Posterior cingulate gyrus (tissue), 11 donors: Measurements from ENCODE around the gene FGD5.
"Not testable (repeated sequence)": the region's sequence is repeated elsewhere in the genome, so short reads cannot be mapped to it uniquely, and the experiment has no call there.

Source experiments
- DNase-seq, 10 donors: peaks; one replicate each; pipeline versions ENCODE4 v3.0.0 to v3.0.0-alpha.2; 2020 to 2021; ENCODE audit warnings: mixed read lengths in 3 of 10
- intact Hi-C: fragments of 100-400 bp; cut with DNase I; formaldehyde crosslinking; loops from one replicate; pipeline ENCODE4 v1.15.1; 2023

Gene FGD5

GRCh38 chr3:14891135-14892132 lies 72.7 kb downstream of the FGD5 start:
- intact Hi-C loops, result no loop called here
- DNase-seq, result peak in 1 of 10 donors; percentile 68

DNA sequence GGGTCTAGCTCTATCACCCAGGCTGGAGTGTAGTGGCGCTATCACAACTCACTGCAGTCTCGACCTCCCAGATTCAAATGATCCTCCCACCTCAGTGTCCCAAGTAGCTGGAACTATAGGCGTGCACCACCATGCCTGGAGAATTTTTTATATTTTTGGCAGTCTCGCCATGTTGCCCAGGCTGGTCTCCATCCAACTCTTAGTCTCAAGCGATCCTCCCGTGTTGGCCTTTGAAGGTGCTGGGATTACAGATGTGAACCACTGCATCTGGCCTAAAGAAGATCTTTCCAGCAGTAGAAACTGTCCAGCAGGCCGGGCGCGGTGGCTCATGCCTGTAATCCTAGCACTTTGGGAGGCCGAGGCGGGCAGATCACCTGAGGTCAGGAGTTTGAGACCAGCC lies 73.5 kb downstream of the FGD5 start:
- intact Hi-C loops, result no loop called here
- DNase-seq, result peak in 1 of 10 donors; percentile 61

DNA sequence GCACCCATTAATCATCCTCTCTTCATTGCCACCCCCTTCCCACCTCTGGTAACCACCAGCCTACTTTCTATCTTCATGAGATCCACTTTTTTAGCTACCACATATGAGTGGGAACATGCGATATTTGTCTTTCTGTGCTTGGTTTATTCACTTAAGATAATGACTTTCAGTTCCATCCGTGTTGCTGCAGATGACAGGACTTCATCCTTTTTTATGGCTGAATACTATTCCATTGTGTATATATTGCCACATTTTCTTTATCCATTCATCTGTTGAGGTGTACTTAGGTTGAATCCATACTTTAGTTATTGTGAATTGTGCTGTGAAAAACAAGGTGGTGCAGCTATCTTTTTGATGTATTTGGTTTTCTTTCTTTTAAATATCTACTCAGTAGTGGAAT lies 75.3 kb downstream of the FGD5 start:
- intact Hi-C loops, result no loop called here
- no peak for DNase-seq

- intact Hi-C loops, result no loop called here
- peak in 1 of 10 donors; percentile 56 for DNase-seq
Observed at GRCh38 chr3:14897266-14897665, 78.5 kb downstream of the FGD5 start.

- intact Hi-C loops, result no loop called here
- DNase-seq, result peak in 1 of 10 donors; percentile 60
Observed at GRCh38 chr3:14898929-14899328, 80.2 kb downstream of the FGD5 start.

GRCh38 chr3:14899993-14900618 lies 81.3 kb downstream of the FGD5 start:
- DNase-seq, result peak in 1 of 10 donors; percentile 70
- intact Hi-C loops, result no loop called here

- peak in 1 of 10 donors; percentile 62 for DNase-seq
- intact Hi-C loops, result no loop called here
Observed at GRCh38 chr3:14900881-14901873, 82.4 kb downstream of the FGD5 start.

DNA sequence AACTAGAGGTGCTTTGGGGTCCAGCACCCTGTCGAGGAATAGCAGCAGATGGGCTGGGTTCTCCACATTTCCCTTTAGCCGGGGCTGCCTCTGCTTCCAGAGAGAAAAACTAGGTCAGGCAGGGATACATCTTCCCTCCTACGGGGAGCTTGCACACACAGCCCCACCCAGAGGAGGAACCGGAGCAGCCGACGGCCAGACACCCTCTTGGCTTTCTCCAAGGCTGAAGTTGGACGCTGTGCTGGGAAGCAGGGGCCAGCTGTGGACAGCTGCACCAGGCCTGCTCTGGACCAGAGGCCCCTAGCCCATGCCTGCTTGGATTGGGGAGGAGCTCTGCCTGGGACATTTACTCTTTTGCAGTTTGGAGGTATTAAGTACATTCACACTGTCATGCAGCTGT lies 84.0 kb downstream of the FGD5 start:
- intact Hi-C loops, result no loop called here
- DNase-seq, result peak in 4 of 10 donors; percentile 8 to 87 (median 23)

DNA sequence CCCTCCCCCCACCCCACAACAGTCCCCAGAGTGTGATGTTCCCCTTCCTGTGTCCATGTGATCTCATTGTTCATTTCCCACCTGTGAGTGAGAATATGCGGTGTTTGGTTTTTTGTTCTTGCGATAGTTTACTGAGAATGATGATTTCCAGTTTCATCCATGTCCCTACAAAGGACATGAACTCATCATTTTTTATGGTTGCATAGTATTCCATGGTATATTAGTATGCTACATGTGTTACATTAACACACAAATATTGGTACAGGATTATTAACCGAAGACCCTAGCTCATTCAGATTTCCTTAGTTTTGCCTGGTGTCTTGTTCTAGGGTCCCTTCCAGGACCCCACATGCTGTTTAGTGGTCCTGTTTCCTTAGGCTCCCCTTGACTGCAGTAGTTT lies 84.7 kb downstream of the FGD5 start:
- intact Hi-C loops, DNase-seq: not testable (repeated sequence)

GRCh38 chr3:14905055-14905657 lies 86.4 kb downstream of the FGD5 start:
- intact Hi-C loops, result no loop called here
- no peak for DNase-seq

DNA sequence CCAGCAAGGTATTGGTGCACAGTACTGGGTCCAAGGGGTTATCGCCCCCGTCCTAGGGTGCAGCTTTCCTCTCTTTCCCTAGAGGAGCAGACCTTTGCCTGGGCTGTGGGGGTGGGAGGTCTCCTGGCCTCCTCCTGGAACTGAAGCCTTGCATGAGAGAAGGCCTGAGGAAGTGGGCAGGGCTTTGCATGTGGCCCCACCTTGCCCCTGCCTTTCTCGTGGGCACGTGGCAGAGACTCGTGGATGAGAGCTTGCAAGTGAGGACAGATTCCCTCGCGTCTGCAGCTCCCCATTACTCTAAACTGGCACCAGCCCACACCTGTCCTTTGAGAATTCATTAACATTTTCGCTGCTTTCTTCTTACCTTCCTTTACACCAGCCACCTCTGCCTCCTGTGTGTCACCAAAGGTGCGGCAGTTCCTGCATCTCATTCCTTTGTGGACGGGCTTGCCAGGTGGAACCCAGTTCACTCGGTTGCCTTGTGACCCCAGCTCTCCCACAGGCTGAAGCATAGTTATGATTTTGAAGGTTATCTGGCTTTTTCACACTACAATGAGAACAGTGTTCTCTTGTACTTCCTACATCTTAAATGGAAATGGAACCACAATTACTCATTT lies 87.7 kb downstream of the FGD5 start:
- DNase-seq, result peak in 1 of 10 donors; percentile 48
- intact Hi-C loops, result no loop called here

- peak in 1 of 10 donors; percentile 73 for DNase-seq
- intact Hi-C loops, result no loop called here
Observed at GRCh38 chr3:14907043-14907966, 88.5 kb downstream of the FGD5 start.

DNA sequence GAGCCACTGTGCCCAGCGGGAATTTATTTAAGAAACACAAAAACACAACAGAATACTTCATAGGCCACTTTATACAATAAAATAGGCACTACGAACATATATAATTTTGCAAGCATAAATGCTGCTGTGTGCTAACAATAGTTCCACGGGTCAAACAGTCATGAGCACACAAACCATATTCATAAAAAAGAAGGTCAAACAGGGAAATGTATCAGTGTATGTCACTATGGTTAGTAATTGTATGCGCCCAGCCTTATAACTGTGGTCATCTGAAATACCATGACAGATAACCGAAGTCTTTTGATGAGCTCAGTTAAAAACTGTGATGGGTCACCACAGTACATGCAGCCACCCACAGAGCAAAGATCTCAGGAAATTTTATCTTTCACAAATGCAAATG lies 90.5 kb downstream of the FGD5 start:
- intact Hi-C loops, result no loop called here
- no peak for DNase-seq

DNA sequence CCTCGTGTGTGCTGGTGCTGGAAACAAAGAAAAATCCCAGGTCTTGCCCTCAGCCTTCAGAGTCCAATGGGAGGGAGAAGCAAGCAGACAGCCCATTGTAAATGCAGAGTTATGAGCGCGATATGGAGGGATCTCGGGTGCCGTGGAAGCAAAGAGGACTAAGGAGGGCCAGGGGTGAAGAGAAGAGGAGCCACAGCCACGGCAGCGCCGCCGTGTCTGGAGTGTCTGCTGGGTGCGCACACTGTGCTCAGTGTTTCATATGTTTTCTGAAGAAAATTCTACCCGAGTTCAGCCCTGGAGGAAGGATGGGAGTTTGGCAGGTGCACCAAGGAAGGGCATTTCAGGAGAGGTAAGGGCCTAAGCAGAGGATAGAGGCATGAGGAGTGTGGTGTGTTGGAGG lies 92.9 kb downstream of the FGD5 start:
- peak in 1 of 10 donors; percentile 57 for DNase-seq
- intact Hi-C loops, result no loop called here

DNA sequence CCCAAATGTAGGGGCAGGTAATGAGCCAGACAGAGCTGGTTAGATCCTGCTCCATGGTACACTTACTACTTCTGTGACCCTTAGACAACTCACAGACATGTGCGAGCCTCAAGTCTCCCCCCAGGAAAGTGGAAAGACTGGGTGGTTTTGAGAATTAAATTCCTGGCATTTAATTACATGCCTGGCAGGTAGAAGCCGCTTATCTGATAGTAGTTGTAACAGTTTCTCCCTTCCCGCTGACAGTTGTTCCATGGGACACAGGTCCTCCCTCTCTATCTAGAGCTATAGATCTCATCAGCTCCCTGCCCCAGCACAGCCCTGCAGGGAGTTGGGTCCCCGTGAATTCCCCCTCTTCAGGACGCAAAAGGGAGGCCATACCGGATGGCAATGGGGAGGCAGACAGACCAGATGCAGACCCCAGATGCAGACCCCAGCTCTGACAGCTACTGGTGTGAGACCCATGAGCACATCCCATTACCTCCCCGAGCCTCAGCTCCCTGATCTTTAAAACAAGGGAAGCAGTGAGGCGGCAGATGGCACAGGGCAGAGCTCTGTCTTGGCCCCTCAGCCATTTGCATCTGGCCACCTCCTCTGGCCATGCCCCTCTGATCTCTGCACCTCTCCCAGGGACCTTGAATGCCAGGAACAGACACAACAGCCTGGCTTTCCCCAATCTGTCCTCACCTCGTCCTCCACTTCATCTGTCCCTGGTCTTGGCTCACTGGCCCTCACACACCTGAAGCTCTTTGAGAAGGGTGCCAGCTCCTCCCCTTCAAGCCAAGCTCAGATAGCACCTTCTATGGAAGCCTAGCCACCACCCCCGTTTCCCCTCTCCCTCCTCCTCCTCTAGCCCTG lies 94.5 kb downstream of the FGD5 start:
- peak in 1 of 10 donors; percentile 48 for DNase-seq
- intact Hi-C loops, result no loop called here

DNA sequence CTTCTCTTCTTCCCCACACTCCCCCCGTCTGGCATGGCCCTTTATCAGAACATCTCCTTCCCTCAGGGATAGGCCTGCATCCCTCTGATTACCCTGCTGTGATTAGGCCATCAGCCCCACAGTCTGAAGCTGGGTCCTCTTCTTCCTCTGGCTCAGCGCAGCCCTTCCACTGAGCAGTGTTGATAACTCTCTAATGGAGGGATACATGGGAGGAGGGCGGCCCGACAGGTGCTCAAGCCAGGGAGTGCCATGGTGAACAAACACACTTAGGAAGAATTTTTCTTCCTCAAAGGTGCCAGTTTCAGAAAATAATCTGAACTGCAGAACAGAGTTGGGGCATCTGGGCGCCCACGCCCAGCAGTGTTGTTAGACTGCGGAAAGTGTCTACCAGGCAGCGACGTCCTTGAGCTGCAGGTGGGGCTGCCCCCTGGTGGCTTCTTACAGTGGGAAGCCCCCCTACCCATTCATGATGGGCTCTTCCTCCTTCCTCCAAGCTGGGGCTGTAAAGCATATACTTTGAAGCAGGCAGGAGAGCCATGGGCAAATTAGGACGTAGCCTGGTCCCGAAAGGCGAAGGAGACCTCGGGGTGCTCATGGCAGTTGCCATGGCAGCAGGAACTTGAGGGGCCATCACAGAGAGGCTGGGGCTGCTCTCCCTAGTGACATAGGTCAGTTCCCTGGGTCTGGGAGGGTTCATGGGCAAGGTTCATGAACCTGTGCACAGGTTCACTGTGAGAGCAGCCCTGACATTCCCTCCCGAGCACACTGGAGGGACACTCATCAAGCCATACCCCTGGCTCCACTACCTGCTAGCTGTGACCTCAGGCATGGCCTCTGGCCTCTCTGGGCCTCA lies 95.4 kb downstream of the FGD5 start:
- intact Hi-C loops, result no loop called here
- DNase-seq, result peak in 2 of 10 donors; percentile 36 to 44

- intact Hi-C loops, result no loop called here
Observed at GRCh38 chr3:14914779-14915117, 96.0 kb downstream of the FGD5 start.

More at GRCh38 chr3:14914779-14915117, 96.0 kb downstream of the FGD5 start:
- DNase-seq, result peak in 1 of 10 donors; percentile 49
